GM12878 (cell line): ENCODE results near the gene TECR. TPM values are rescaled to one million over a fixed set of nuclear protein-coding genes. Genes with fewer than 3 reads are reported as not detected.

Experiments used
- ATAC-seq: fragments of 200-7000 bp; cut with Tn5 transposase; 3 replicates; pipeline ENCODE4 v1.9.1; 2020; ENCODE audit warnings: mild to moderate bottlenecking, moderate library complexity
- BruUV-seq: library from RNA; stranded (reverse); fragments of 400-500 nt; replicated peaks from 2 replicates; lab custom pipeline; 2021; lab: Mats Ljungman, UMichigan
- CTCF ChIA-PET: fragments of 300-600 bp; sonication (Branson Sonifier 250); formaldehyde crosslinking; extraction: SDS; loops from one replicate; lab custom pipeline; 2021; ENCODE audit warnings: inconsistent platforms; lab: Yijun Ruan, JAX
- POLR2A ChIA-PET: fragments of 350-600 bp; formaldehyde crosslinking; extraction: SDS; loops from one replicate; lab custom pipeline; 2021; ENCODE audit warnings: inconsistent platforms; lab: Charles Lee
- RAD21 ChIA-PET: fragments of 300-600 bp; sonication (Branson Sonifier 250); formaldehyde crosslinking; loops from one replicate; lab custom pipeline; 2023; ENCODE audit warnings: antibody characterized with exemption; ENCODE audit not compliant: unreplicated experiment; lab: Charles Lee
- SMC1A ChIA-PET: fragments of 300-600 bp; sonication (Branson Sonifier 250); formaldehyde crosslinking; loops from one replicate; lab custom pipeline; 2023; ENCODE audit not compliant: unreplicated experiment, uncharacterized antibody; lab: Charles Lee
- DNase-seq: peaks from one replicate; pipeline ENCODE4 v3.0.0-alpha.2; 2011; ENCODE audit warnings: low read depth, low spot score
- FAIRE-seq: peaks from 3 replicates; lab custom pipeline; 2011; peaks lifted over from hg19 to GRCh38; lab: Jason Lieb, UNC
- H2AFZ ChIP-seq: 2 replicates; pipeline ENCODE4 v1.6.0; 2011; ENCODE audit warnings: low read depth, low read length, control low read depth; ENCODE audit not compliant: control insufficient read depth
- H3K27ac ChIP-seq: 2 replicates; pipeline ENCODE4 v1.5.1; 2011; ENCODE audit warnings: control low read depth; ENCODE audit not compliant: control insufficient read depth, insufficient read depth
- H3K27me3 ChIP-seq, 2 experiments: replicated peaks in 1 of 2; 2 replicates each; pipeline versions ENCODE4 v1.6.0 to v1.6.1; 2011; ENCODE audit warnings: low read length in 1 of 2; ENCODE audit not compliant: control insufficient read depth in 2 of 2, insufficient read depth in 2 of 2
- H3K36me3 ChIP-seq, 2 experiments: 2 replicates each; pipeline ENCODE4 v1.5.1; 2011; ENCODE audit warnings: low read length in 1 of 2; ENCODE audit not compliant: control insufficient read depth in 2 of 2, insufficient read depth in 2 of 2
- H3K4me1 ChIP-seq: 2 replicates; pipeline ENCODE4 v1.6.1; 2011; ENCODE audit warnings: mild to moderate bottlenecking, low read length, moderate library complexity, mixed read lengths; ENCODE audit not compliant: control insufficient read depth, insufficient read depth
- H3K4me2 ChIP-seq: 2 replicates; pipeline ENCODE4 v1.6.0; 2011; ENCODE audit warnings: control low read depth; ENCODE audit not compliant: control insufficient read depth, insufficient read depth
- H3K4me3 ChIP-seq: fragments of 200-600 bp; sonication (generic); 2 replicates; pipeline ENCODE4 v1.5.1; 2016
- H3K79me2 ChIP-seq: 2 replicates; pipeline ENCODE4 v1.6.0; 2011; ENCODE audit warnings: low read length; ENCODE audit not compliant: control insufficient read depth, insufficient read depth
- H3K9ac ChIP-seq: 2 replicates; pipeline ENCODE4 v1.8.0; 2011; ENCODE audit warnings: low read length, control low read depth, mixed read lengths; ENCODE audit not compliant: control insufficient read depth, insufficient read depth
- H3K9me3 ChIP-seq: replicated peaks from 3 replicates; pipeline ENCODE4 v1.5.1; 2011; ENCODE audit warnings: mild to moderate bottlenecking, low read length; ENCODE audit not compliant: control insufficient read depth, insufficient read depth
- H4K20me1 ChIP-seq: 2 replicates; pipeline ENCODE4 v1.6.0; 2011; ENCODE audit not compliant: control insufficient read depth, insufficient read depth
- ATF7 ChIP-seq: fragments of 450-650 bp; IDR thresholded peaks from 2 replicates; pipeline ENCODE4 v1.6.1; 2016; ENCODE audit warnings: low read depth, mild to moderate bottlenecking
- CREM ChIP-seq: IDR thresholded peaks from 2 replicates; pipeline ENCODE4 v1.6.1; 2014; ENCODE audit warnings: antibody characterized with exemption, low read depth
- CUX1 ChIP-seq: IDR thresholded peaks from 2 replicates; pipeline ENCODE4 v1.6.1; 2012; ENCODE audit warnings: improper control_type of control experiment, low read depth, low read length; ENCODE audit not compliant: insufficient replicate concordance
- EGR1 ChIP-seq, 2 experiments: IDR thresholded peaks; 1 replicate in 1 of 2; 2 replicates in 1 of 2; pipeline ENCODE4 v1.6.1; 2011 to 2012; ENCODE audit warnings: low read depth in 2 of 2, low read length in 2 of 2, borderline replicate concordance in 1 of 2, mild to moderate bottlenecking in 1 of 2, moderate library complexity in 1 of 2
- FOXK2 ChIP-seq: fragments of 450-650 bp; IDR thresholded peaks from 2 replicates; pipeline ENCODE4 v1.6.1; 2017; ENCODE audit warnings: mild to moderate bottlenecking, moderate library complexity
- HDAC2 ChIP-seq: fragments of 200-600 bp; sonication (generic); IDR thresholded peaks from 2 replicates; pipeline ENCODE4 v1.6.1; 2017
- MLLT1 ChIP-seq: fragments of 450-650 bp; IDR thresholded peaks from 2 replicates; pipeline ENCODE4 v1.6.1; 2016; ENCODE audit warnings: mild to moderate bottlenecking
- MTA2 ChIP-seq: fragments of 450-650 bp; IDR thresholded peaks from 2 replicates; pipeline ENCODE4 v1.6.1; 2016; ENCODE audit warnings: low read depth, mild to moderate bottlenecking, moderate library complexity
- POLR2AphosphoS2 ChIP-seq: IDR thresholded peaks from 2 replicates; pipeline ENCODE4 v1.6.1; 2011; ENCODE audit warnings: low read depth, mild to moderate bottlenecking, low read length, improper control_type of control experiment, moderate library complexity
- SIN3A ChIP-seq: IDR thresholded peaks from 2 replicates; pipeline ENCODE4 v1.6.1; 2012; ENCODE audit warnings: low read depth, low read length, improper control_type of control experiment
- SMC3 ChIP-seq: IDR thresholded peaks from 2 replicates; pipeline ENCODE4 v1.6.1; 2011; ENCODE audit warnings: low read length, improper control_type of control experiment, borderline replicate concordance
- WGBS: methylation state at CpG from one replicate; pipeline ENCODE4 v1.1.6; 2016; ENCODE audit warnings: low lambda C conversion rate; ENCODE audit not compliant: insufficient replicate concordance, insufficient coverage; ENCODE audit errors: missing lambda C conversion rate; 5-methylcytosine and 5-hydroxymethylcytosine counted together
- in situ Hi-C: fragments of 300-500 bp; cut with MboI; formaldehyde crosslinking; loops from 9 replicates; pipeline ENCODE4 v1.14.3; 2018; ENCODE audit warnings: mixed read lengths
- intact Hi-C: fragments of 100-400 bp; cut with micrococcal nuclease; formaldehyde crosslinking; loops from one replicate; pipeline ENCODE4 v1.14.2; 2022; ENCODE audit not compliant: unreplicated experiment
- polyA plus RNA-seq, 11 experiments: library from polyadenylated mRNA; depleted of rRNA in 4 of 11; unstranded in 6 of 11; stranded (reverse) in 5 of 11; fragments of >200 nt; fragmentation: Nextera tagmentation in 4 of 11; fragmentation: Illumina TruSeq in 1 of 11; extraction: Ambion mirVana in 4 of 11; extraction: Trizol in 1 of 11; gene quantifications; 1 replicate in 1 of 11; 2 replicates in 10 of 11; pipeline versions ENCODE4 v1.2.1 to v1.2.3, GENCODE V29; 2011 to 2016; ENCODE audit warnings: inconsistent platforms in 2 of 11, missing spikeins in 2 of 11, low read depth in 1 of 11
- total RNA-seq, 4 experiments: library from RNA; depleted of rRNA in 3 of 4; stranded (reverse); fragments of >200 nt in 3 of 4; fragmentation: Illumina TruSeq in 1 of 4; extraction: Trizol in 1 of 4; gene quantifications; 2 replicates each; pipeline versions ENCODE4 v1.2.1 to v1.2.3, GENCODE V29; 2013 to 2021
- TF ChIP-seq, protein P1 (sequence below): fragments of 450-650 bp; IDR thresholded peaks from 2 replicates; pipeline ENCODE4 v1.6.1; 2017; ENCODE audit warnings: mild to moderate bottlenecking

Gene TECR
- total and polyA plus RNA-seq, 10 of the 15 experiments (the other 5 are each of a cell fraction or from before 2014, with no cell fraction given): 9.6 to 157 (median 64.2) TPM

GRCh38 chr19:14561847-14562351 is 32.5 kb downstream of the TECR start (continued):
- TF ChIP-seq FOXK2 (no peak), SMC3 (no peak), MLLT1 (0 out of 2 replicates have a peak, but pooled peaks have one; percentile 54), SIN3A (no peak), CREM (peak; percentile 64; the same call in 1 of the 2 replicates), EGR1 (IDR thresholded peaks at IDR 0.05; ENCODE audit: borderline replicate concordance in 1 of 2, low read depth in 2 of 2, low read length in 2 of 2) (0 out of 3 replicates have a peak, but pooled peaks of 1 of the 2 experiments have one; percentile 16), ATF7 (peak; percentile 73), HDAC2 (no peak)
- TF ChIP-seq, all 136 proteins: peak for 7

DNA sequence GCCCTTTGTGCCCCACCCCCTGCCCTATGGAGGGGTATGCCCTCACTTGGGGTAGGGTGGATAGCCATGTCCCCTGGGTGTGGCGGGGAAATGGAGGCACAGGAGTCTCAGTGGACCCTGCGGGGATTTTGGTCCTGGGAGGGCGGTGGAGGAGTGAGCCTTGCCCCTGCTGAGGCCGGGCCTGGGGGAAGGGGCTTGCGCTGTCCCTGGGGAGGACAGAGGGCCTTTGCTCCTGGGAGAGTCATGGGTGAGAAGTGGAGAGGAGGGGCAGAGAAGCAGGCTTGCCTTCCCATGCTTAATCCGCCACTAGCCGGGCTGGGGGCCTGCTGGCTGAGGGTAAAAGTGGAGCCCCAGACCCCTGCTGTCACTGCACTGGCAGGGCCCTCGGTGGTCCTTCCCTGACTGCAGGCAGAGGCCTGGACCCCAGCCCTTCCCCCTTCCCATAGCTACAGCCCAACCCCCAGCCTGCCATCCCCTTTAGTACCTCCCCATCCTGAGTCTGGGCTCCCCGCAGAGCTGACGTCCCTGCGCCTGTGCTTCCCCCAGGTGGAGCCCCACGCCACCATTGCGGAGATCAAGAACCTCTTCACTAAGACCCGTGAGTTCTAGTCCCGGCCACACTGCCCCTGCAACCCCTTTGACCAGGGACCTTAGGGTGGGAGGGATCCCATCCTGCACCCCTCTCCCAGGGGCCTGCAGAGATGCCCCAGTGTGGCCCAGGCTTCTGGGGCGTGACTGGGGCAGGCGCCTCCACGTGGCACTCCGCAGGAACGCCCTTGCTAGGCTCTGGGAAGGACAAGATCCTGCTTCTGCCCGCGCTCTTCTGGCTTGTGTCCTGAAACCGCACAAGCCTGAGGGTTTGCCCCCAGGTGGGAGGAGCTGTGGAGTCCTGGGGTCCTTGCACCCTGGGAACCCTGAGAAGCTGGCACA is 33.5 kb downstream of the TECR start:
- no peak for FAIRE-seq
- no peaks in the 10 kb centered on the region for H3K27me3 ChIP-seq
- ATAC-seq: no peak
- no peak overlapping the region for H3K27ac ChIP-seq
- no peaks in the 10 kb centered on the region for H3K9me3 ChIP-seq
- H3K9ac ChIP-seq: no peak overlapping the region
- H3K4me1 ChIP-seq: peaks cover 7% of the 10 kb centered on the region
- WGBS: 96% methylated on average over 23 of the region's 23 CpGs
- in situ Hi-C loops: no loop called here
- SMC1A ChIA-PET: no interaction called here
- intact Hi-C loops: no loop called here
- no peaks in the 10 kb centered on the region for H4K20me1 ChIP-seq
- DNase-seq: no peak
- CTCF ChIA-PET: interaction anchor here (0.5 to 2.0 kb wide), 3 partner anchors 11 to 295 kb away, joined by 3 to 6 read pairs (median 5); no protein-coding TSS in a partner anchor
- H3K36me3 ChIP-seq: peaks cover 0 to 12% of the 10 kb centered on the region in 2 experiments; a peak in 3 of 4 replicates
- H3K4me3 ChIP-seq: no peak overlapping the region
- POLR2A ChIA-PET: interaction anchor here (0.5 kb wide), 1 partner anchor 1571 kb away, joined by 4 read pairs; no protein-coding TSS in a partner anchor
- no peaks in the 10 kb centered on the region; the same call in 1 of the 2 replicates for H3K79me2 ChIP-seq
- RAD21 ChIA-PET: interaction anchor here (1.3 kb wide), 1 partner anchor 124 kb away, joined by 5 read pairs; no protein-coding TSS in a partner anchor
- no peak overlapping the region for H3K4me2 ChIP-seq
- no TSS peak for BruUV-seq
- no peak overlapping the region for H2AFZ ChIP-seq
- no peak for TF ChIP-seq CUX1
- TF ChIP-seq, protein P1, sequence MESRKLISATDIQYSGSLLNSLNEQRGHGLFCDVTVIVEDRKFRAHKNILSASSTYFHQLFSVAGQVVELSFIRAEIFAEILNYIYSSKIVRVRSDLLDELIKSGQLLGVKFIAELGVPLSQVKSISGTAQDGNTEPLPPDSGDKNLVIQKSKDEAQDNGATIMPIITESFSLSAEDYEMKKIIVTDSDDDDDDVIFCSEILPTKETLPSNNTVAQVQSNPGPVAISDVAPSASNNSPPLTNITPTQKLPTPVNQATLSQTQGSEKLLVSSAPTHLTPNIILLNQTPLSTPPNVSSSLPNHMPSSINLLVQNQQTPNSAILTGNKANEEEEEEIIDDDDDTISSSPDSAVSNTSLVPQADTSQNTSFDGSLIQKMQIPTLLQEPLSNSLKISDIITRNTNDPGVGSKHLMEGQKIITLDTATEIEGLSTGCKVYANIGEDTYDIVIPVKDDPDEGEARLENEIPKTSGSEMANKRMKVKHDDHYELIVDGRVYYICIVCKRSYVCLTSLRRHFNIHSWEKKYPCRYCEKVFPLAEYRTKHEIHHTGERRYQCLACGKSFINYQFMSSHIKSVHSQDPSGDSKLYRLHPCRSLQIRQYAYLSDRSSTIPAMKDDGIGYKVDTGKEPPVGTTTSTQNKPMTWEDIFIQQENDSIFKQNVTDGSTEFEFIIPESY: no peak
- TF ChIP-seq MTA2: no peak
- TF ChIP-seq POLR2AphosphoS2: no peak
